Inferior parietal cortex (tissue), 1 donor: ENCODE data around the gene UNC119B.

ENCODE experiments used
- DNase-seq: peaks from one replicate; pipeline ENCODE4 v3.0.0-alpha.2; 2016; ENCODE audit errors: extremely low spot score

UNC119B gene

DNA sequence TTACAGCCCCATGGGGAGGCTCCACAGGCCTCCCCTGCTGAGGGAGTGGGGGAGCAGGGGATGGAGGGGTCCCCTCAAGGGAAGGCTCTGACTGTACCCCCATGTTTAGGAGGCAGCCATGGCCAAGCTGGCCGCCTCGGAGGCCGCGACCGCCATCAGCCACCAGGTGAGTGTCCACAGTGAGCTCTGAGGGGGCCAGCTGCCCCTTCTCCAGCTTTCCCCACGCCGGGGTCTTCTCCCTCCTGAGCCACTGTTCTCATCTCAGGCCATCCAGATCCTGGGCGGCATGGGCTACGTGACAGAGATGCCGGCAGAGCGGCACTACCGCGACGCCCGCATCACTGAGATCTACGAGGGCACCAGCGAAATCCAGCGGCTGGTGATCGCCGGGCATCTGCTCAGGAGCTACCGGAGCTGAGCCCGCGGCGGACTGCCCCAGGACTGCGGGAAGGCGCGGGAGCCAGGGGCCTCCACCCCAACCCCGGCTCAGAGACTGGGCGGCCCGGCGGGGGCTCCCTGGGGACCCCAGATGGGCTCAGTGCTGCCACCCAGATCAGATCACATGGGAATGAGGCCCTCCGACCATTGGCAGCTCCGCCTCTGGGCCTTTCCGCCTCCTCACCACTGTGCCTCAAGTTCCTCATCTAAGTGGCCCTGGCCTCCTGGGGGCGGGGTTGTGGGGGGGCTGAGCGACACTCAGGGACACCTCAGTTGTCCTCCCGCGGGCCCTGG lies 28.9 kb downstream of the UNC119B start:
- no peak for DNase-seq

DNA sequence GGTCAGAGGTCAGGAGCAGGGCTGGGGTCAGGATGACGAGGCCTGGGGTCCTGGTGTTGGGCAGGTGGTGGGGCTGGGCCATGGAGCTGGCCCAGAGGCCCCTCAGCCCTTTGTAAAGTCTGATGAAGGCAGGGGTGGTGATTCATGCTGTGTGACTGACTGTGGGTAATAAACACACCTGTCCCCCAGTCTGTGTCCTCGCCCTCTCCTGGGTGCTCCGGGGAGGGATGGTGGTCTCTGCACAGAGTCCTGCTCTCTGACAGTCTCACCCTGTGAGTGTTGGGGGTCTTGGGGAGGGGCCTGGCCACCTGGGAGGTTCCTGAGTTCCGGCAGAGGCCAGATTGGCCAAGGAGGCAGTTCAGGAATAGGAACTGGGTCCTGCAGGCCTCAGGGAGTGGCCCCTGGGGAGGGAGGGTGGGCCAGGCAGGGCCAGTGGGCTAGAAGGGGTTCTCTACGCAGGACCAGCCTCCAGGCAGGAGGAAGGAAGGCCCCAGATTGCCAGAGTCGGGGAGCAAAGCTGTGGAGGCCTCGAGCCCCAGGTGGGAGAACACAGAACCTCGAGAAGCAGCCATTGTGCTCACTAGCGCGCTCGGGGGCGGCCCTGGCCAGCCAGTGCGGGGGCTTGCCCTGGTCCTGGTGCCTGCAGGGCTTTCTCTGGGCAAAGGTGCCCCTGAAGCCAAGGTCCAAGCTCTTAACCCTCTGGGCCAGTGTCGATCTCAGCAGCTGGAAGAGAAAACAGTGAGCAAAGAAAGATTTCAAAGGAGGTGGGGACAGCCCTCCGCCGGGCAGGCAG lies 29.8 kb downstream of the UNC119B start:
- no peak for DNase-seq

DNA sequence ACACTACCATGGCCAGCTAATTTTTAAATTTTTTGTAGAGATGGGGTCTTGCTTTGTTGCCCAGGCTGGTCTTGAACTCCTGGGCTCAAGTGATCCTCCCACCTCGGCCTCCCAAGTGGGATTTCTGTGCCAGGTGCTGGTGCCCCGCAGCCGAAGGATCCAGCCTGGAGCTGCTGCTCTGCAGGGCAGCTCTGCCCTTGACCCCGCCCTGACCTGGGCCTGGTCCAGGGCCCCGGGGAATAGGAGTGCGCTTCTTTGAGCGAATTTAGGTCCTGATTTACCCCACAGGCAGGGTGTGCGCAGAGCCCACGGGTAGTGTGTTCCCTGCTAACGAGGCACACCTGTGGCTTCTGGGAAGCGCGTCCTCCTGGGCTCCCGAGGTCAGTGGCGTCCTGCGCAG lies 30.6 kb downstream of the UNC119B start:
- DNase-seq: no peak

DNA sequence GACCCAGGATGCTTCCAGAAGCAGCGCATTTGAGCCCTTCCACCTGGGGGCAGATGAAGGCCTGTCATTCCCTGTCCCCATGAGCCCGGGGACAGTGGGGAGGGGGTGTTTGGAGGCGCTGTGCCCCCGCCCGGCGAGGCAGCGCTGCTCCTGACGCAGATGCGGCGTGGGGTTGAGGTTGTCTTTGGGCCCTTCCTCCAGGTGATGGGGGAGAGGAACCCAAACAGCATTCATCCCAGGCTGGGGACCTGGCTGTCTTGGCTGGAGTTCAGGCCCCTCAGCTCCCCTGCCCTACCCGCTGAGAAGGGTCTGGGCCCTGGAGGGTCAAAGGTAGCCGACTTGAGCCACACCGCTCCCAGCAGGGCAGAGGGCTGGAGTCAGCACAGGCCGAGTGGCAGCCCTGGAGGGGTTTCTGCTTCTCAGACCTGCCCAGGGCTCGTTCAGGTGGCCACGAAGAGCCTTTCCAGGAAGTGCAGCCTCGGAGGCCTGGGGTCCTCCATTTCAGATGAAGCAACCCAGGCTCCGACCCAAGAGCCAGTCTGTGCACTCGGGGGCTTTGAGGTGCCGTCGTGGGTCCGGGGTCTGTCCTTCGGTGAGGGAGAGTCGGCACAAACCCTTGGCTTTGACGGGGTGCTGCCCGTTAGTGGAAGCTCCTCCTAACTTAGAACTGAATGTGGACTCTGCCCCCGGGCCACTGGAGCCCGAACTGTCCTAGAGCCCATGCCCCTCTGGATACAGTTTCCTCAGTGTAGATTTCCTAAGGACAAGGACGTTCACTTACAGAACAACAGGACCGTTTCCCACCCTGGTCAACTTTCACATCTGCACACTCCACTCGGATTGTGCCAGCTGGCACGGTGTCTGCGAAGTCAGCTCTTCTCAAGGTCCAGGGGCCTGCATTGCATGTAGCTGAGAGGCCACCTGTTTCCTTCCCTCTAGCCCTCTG lies 31.5 kb downstream of the UNC119B start:
- no peak for DNase-seq

DNA sequence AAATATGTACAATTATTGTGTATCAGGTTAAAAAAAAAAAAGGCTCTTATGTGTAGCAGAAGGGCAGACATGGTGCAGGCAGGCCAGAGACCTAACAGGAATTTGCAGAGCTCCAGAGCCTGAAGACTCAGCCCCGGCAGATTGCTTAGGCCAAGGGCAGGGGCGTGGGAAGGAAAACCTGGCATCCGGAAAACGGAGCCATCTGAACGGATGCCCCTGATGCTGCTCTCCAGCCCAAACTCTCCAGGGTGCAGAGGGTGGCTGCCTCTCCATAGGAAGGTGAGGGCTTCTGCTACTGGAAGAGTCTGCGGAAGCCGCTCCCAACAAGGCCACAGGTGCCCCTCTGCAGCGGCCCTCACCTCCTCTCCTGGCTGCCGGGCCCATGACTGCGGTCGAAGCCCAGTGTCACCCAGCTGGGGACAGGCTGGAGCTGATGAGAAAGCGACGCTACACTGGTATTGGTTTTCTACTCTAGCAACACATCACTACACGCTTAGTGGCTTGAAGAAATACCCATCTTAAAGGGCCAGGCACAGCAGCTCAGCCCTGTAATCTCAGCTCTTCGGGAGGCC lies 34.8 kb downstream of the UNC119B start:
- DNase-seq: no peak

DNA sequence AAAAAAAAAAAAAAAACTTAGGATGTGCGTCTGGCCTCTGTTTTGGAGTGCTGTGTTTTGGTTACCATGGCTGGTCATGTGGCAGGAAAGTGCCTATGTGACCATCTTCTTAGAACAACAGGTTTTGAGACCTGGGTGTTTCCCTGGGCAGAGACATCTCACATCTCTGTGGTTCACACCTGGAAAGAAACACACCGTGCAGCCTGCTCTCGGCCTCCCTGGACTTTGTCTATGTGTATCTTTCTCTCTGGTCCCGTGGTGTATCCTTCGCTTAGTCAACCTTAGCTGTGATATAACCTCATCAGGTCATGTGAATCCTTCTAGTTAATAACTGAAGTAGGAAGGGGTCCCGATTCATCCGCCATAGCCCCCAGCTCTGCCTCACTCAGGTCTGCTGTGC lies 38.0 kb downstream of the UNC119B start:
- DNase-seq: no peak

DNA sequence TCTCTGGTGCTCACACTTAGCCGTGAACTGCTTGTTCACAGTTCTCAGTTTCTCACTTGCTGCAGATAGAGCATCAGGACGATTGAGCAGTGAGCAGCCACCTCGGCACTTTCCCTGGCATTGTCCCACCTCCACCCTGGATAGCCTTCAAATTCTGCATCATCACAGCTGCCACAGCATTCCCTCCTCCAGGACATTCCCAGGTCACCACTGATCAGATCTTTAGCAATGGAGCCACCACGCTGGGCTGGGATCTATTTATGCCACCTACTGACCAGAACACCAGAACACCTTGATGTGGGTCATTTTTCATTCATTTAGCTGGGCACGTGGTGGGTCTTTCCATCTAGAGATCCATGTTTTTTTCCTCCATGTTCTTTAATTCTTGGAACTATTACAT lies 39.0 kb downstream of the UNC119B start:
- no peak for DNase-seq

DNA sequence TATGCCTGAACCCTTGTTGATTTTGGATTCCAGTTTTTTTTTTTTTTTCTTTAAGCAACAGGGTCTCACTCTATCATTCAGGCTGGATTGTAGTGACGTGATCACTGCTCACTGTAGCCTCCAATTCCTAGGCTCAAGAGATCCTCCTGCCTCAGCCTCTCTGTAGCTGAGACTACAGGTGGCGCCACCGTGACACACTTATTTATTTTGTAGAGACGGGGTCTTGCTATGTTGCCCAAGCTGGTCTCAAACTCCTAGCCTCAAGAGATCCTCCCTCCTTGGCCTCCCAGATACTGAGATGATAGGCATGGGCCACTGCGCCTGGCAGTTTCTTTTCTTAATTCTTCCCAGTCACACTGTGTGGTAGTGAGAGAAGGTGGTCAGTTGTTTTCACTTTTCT lies 40.5 kb downstream of the UNC119B start:
- DNase-seq: no peak

DNA sequence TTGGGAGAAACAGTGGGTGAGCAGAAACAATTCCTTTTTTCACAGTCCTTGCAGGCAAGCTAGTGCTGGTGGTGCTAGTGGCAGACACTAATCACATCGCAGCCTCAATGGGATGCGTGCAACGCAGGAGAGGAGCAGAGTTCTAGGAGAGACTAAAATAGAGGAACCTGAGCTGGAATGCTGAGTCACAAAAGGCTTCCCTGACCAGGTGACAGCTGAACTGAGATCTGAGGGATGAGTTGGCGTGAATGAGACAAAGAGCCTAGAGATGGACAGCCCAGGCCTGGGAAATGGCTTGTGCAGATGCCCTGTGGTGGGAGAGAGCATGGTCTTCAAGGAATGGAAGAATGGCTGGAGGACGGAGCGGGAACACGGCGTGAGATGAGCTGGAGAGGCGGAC lies 41.1 kb downstream of the UNC119B start:
- DNase-seq: no peak

DNA sequence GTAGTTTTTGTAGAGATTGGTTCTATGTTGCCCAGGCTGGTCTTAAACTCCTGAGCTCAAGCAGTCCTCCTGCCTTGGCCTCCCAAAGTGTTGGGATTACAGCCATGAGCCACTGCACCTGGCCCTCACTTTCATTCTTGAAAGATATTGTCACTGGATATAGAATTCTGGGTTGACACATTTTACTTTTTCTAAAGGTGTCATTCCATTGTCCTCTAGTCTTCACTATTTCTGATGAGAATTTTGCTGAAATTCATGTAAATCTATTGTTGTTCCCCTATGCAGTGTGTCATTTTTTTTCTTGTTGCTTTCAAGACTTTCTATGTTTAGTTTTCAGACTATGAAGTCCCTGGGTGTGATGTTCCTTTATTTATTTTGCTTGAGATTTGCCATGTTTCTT lies 44.5 kb downstream of the UNC119B start:
- DNase-seq: no peak

DNA sequence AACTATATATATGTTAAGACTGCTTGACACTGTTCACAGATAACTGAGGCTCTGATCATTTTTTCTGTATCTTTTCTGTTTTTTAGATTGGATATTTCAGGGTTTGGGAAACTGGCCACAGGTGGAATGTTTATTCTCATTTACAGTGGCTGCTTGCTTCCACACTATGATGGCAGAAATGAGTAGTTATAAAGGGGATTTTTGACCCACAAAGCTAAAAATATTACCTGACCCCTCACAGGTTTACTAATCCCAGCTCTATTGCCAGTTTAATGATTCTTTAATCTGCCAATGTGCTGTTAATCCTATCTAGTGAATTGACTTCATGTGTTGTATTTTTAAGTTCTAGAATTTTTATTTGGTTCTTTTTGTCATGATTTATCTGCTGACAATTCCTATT lies 45.0 kb downstream of the UNC119B start:
- DNase-seq: no peak

DNA sequence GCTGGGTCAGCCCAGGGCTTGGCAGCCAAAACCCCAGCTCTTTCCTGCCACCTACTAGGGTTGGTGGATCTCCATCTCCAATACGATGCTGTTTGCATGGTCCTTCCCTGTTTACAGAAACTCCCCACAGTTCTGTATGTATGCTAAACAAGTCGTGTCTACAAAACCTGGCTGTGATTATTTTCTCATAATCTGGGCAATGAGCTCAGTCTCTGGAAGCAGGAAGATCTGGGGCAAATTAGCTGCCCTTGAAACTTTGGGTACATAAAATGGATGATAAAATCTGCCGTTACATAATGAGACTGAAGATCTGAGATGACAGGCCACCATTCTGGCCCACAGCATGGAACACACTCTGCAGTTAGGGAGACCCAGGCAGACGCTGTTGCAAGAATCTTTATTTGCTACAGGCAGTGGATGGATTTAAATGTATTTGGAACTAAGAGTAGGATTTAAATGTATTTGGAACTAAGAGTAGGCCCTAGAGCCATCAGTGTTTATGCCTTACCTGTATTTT lies 47.0 kb downstream of the UNC119B start:
- no peak for DNase-seq

DNA sequence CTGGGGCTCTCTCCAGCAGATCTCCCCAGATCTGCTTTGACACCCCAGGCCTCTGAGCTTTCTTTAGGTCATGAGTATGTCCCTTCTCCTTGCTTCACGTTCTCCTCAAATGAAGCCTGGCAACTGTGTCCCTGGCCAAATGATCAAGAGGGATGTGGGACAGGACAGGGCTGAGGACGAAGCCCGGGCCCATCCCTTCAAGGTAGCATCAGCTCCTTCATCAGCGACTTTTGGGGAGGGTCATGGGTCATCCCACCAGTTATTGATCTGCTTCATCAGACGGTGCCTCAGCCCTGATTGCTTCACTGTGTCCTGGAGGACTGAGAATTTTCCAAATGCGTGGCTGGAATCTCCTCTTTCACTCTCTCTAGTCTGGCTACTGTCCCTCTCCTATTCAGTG lies 47.7 kb downstream of the UNC119B start:
- DNase-seq: no peak

DNA sequence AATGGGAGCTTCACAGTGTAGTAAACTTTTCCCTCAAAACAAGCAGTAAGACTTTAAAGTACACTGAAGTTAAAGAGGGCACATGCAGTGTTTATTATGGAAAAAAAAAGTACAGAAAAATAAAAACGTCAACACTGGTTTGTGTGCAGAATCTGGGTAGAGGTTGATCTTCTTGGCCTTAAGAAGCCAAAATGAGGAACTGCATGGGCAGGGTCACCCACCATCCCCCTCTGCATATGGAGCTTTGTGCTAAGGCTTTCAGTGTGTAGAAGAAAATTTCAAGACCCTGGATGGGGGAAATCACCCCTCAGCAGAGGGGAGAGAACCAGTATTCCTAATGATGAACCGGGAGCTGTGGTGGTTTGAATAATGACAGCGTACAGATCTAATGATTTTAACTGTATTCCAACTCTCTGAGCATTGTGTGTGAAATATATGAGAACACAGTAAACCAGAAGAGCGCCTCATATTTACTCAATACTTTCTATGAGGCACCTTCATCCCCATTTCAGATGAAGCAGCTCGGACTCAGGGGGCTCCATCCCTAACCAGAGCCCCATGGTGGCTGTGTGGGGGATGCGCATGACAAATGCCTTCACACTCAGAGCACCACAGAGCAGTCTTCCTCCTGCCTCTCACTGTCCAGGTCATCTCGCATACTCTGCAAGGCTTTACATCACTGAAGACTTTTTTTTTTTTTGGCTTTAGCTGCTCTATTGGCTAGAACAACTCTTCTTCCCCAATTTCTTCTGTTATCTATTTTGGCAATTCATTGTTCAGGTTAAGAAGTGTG lies 48.7 kb downstream of the UNC119B start:
- DNase-seq: no peak

DNA sequence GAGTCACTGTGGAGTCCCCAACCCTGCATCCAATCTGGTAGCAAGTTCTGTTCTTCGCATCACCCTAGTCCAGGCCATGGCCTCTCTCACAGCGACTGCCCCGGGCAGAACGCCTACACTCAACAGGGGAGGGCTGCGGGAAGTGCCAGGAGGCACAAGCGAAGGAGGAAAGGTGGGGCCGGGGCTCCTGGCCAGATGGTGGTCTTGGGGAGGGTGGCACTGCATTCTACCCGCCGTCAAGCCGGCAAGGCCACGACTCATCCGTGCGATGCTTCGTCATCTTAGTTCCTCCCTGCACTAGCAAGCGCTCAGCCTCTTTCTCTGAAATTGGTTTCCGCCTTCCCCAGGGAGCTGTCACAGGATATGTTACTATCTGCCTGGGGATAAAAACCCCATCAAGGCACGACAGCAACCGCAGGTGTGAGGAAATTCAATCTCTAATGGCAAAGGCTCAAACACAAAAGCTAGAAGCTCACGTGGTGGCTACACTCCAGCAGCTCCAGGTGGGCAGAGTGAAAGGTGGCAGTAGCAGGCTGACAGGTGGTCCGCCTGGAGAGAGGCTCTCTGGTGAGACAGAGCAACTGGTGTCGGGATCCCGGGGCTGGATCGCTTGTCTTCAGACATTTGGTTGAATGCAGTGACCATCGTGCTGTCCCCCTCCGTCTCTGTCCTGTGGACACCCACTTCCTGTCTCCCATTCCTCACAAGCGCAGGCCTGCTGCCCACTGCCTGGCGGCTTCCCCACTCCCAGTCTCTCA lies 49.5 kb downstream of the UNC119B start:
- DNase-seq: no peak

DNA sequence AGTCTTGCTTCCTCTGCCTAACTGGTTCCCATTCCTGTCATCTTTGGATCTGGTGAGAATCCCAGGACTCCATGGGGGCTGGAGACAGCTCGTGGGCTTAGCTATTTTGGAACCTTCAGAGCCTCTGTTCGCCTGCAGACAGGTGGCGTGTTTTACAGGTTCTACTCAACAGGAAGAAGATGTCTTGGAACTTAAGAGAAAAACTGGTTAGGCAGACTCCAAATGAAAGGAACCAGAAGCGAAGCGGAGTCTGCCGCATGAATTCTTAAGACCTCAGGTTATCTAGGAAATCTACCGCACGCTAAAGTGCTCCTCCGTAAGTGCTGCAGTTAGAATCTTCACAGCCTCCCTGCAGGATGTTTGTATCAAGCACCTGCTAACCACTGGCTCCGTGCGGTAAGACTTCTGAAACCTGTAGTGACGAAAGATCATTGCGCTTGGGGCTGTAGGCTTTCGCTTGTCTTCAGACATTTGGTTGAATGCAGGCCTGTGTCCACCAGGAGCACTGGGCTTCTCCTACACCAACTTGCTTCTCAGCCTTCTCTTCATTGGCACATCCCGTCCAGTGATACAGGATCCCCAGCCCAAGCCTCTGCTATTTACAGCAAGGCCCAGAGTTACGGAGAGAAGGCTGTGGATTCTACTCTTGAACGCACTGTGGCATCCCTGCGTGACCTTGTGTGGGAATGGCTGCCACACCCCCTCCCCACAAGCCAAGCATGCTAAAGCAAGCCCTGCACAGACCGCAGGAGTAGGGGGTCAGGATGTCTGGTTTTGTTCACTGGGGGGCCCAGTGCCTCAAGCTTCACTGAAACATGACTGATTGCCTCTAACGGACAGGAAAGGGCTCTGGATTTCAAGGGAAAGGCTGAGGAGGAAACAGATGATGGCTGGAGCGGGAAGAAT lies 50.3 kb downstream of the UNC119B start:
- DNase-seq: no peak

DNA sequence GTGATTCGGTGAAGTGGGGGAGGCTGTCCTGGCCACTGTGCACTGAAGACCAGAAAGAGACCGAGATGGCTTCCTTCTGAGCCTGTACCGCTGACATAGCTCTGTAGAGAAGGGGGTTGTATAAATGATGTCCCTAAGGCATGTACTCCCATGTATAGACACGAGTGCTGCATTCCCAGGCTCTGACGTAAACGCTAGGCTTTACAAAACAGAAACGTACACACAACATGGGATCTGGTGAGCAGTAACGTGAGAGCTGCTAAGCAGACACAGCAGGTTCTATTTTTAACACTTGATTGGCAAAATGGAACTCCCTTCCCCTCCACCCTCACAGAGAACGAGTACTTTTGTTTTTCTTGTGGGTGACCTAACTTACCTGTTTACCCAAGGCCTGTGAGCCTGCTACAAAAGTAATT lies 51.3 kb downstream of the UNC119B start:
- peak; percentile 32 for DNase-seq

DNA sequence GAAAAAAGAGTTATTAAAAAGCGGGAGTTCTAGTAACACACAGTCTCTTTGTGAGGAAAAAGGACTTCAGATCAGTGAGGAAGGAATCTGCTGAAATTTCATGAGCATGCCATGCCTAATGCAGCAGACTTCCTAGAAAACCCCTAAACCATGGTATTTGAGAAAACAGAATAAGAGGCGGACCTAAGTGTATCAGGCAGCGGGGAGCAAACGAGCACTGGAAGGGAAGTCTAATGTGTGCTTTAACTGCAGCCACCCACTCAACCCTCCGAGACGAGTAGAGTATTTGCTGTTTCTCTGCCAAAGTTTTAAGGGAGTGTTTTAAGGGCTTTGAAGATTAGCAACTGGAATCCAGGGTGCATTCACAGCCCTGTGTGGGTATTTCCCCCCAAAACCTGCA lies 51.8 kb downstream of the UNC119B start:
- peak; percentile 15 for DNase-seq

DNA sequence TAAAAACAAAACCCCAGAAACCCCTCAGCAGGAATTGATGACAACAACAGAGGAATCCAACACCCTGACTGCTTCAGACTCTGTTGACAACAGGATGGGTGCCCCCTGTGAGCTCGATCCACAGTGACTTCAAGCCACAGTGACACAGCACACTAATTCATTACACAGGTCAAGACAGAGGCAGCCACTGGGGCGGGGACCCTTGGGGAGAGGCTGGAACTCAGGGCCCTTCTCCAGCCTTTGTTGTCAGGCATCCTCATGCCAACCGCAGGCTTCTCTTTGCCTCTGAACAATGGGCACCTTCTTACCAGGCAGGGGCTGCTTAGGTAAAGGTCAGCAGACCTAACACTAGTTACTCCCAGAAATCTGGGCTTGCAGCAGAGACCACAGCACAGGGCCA lies 53.0 kb downstream of the UNC119B start:
- DNase-seq: no peak
